Stimulated activated naive CD4-positive, alpha-beta T cell treated with Interleukin-2 at 50 U/mL for 16 hours (primary cell): Measurements from ENCODE around the gene NLRC3.

Experiments
- DNase-seq: peaks from one replicate; lab custom pipeline; 2025; lab: John Stamatoyannopoulos, UW

Gene NLRC3

GRCh38 chr16:3578610-3579551 lies 1.7 kb upstream of the NLRC3 start:
- DNase-seq, result peak; percentile 47

GRCh38 chr16:3578121-3578520 lies 918 bp upstream of the NLRC3 start:
- DNase-seq, result peak; percentile 37

- DNase-seq, result no peak
Observed at GRCh38 chr16:3576211-3576610, 992 bp downstream of the NLRC3 start.

GRCh38 chr16:3575491-3575890 lies 1.7 kb downstream of the NLRC3 start:
- DNase-seq, result no peak

GRCh38 chr16:3574195-3574594 lies 3.0 kb downstream of the NLRC3 start:
- no peak for DNase-seq

- DNase-seq, result no peak
Observed at GRCh38 chr16:3573146-3573815, 3.9 kb downstream of the NLRC3 start.

GRCh38 chr16:3570420-3571062 lies 6.7 kb downstream of the NLRC3 start:
- no peak for DNase-seq

GRCh38 chr16:3569851-3570250 lies 7.4 kb downstream of the NLRC3 start:
- DNase-seq, result no peak

- no peak for DNase-seq
Observed at GRCh38 chr16:3566990-3567389, 10.2 kb downstream of the NLRC3 start.

GRCh38 chr16:3564889-3565141 lies 12.4 kb downstream of the NLRC3 start:
- no peak for DNase-seq

GRCh38 chr16:3564130-3564888 lies 12.9 kb downstream of the NLRC3 start:
- DNase-seq, result no peak

GRCh38 chr16:3562914-3563480 lies 14.2 kb downstream of the NLRC3 start:
- no peak for DNase-seq

GRCh38 chr16:3561626-3562025 lies 15.6 kb downstream of the NLRC3 start:
- no peak for DNase-seq

GRCh38 chr16:3554351-3554928 lies 22.8 kb downstream of the NLRC3 start:
- DNase-seq, result no peak

- no peak for DNase-seq
Observed at GRCh38 chr16:3553138-3553923, 23.9 kb downstream of the NLRC3 start.

- DNase-seq, result no peak
Observed at GRCh38 chr16:3550851-3551847, 26.1 kb downstream of the NLRC3 start.

- no peak for DNase-seq
Observed at GRCh38 chr16:3549906-3550305, 27.3 kb downstream of the NLRC3 start.

GRCh38 chr16:3548859-3549258 lies 28.3 kb downstream of the NLRC3 start:
- DNase-seq, result no peak

- no peak for DNase-seq
Observed at GRCh38 chr16:3548445-3548844, 28.8 kb downstream of the NLRC3 start.
